ENCODE data around the gene CERS4. TPM values are rescaled to one million over a fixed set of nuclear protein-coding genes. Genes with fewer than 3 reads are reported as not detected.
"Not testable (repeated sequence)": the region's sequence is repeated elsewhere in the genome, so short reads cannot be mapped to it uniquely, and the experiment has no call there.

CERS4 gene
- total RNA-seq, 4 donors from 2014 or later = 21.0 to 51.7 (median 29.2) TPM

GRCh38 chr19:8245869-8246835, 37.0 kb downstream of the CERS4 start:
- DNase-seq (ENCODE audit: extremely low spot score) = no peak
- Histone ChIP-seq H3K9me3 (peaks cover 0 to 9% (median 2%) of the 10 kb centered on the region in 4 donors), H3K36me3 (no peaks in the 10 kb centered on the region), H3K27me3 (no peaks in the 10 kb centered on the region), H3K4me3 (no peak overlapping the region), H3K4me1 (peaks cover 10 to 15% (median 13%) of the 10 kb centered on the region in 4 donors), H3K27ac (replicated peaks in 1 of 4) (no peak overlapping the region)
- no peak for TF ChIP-seq POLR2A (IDR thresholded peaks at IDR 0.05; ENCODE audit: low read depth)
- no peak for TF ChIP-seq POLR2AphosphoS5 (IDR thresholded peaks at IDR 0.05)
- TF ChIP-seq EP300 (IDR thresholded peaks at IDR 0.05) = no peak
- TF ChIP-seq CTCF (IDR thresholded peaks at IDR 0.05) = no peak
- WGBS = 90% methylated on average over 11 of the region's 11 CpGs
- intact Hi-C loops (cut with DNase I) = no loop called here

GRCh38 chr19:8247129-8247890, 38.1 kb downstream of the CERS4 start:
- H3K4me3 ChIP-seq; H3K36me3 ChIP-seq; intact Hi-C loops (cut with DNase I); H3K9me3 ChIP-seq; DNase-seq (ENCODE audit: extremely low spot score); H3K27me3 ChIP-seq; H3K27ac ChIP-seq (replicated peaks in 1 of 4): not testable (repeated sequence)
- 91% methylated on average over 9 of the region's 9 CpGs for WGBS
- peaks cover 10 to 25% (median 20%) of the 10 kb centered on the region in 4 donors for H3K4me1 ChIP-seq

DNA sequence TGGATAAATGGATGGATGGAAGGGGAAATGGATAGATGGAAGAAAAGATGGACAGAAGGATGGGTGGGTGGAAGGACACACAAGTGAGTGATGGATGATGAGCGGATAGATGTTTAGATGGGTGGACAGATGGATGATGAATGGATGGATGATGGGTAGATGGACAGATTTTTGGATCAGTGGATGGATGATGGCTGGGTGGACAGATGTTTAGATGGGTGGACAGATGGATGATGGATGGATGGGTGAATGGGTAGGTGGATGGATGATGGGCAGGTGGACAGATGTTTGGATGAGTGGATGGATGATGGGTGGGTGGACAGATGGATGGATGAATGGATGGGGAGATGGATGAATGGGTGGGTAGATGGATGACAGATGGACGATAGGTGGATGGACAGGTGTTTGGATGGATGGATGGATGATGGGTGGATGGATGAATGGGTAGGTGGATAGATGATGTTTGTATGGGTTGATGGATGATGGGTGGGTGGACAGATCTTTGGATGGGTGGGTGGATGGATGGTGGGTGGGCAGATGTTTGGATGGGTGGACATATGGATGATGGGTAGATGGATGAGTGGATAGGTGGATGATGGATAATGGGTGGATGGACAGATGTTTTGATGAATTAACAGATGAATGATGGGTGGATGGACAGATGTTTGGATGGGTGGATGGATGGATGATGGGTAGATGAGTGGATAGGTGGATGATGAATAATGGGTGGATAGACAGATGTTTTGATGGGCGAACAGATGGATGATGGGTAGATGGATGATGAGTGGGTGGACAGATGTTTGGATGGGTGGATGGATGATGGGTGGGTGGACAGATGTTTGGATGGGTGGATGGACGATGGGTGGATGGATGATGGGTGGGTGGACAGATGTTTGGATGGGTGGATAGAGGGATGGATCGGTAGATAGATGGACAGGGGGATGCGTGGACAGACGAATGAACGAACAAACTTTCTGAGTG, 39.5 kb downstream of the CERS4 start:
- TF ChIP-seq POLR2AphosphoS5 (IDR thresholded peaks at IDR 0.05) = no peak
- no peak for TF ChIP-seq CTCF (IDR thresholded peaks at IDR 0.05)
- no peak for TF ChIP-seq EP300 (IDR thresholded peaks at IDR 0.05)
- no peak for TF ChIP-seq POLR2A (IDR thresholded peaks at IDR 0.05; ENCODE audit: low read depth)
- DNase-seq (ENCODE audit: extremely low spot score) = no peak
- Histone ChIP-seq H3K4me3 (no peak overlapping the region), H3K36me3 (no peaks in the 10 kb centered on the region), H3K27ac (replicated peaks in 1 of 4) (no peak overlapping the region), H3K9me3 (no peaks in the 10 kb centered on the region), H3K27me3 (no peaks in the 10 kb centered on the region), H3K4me1 (peaks cover 12 to 35% (median 29%) of the 10 kb centered on the region in 4 donors)
- intact Hi-C loops (cut with DNase I) = no loop called here
- 90% methylated on average over 8 of the region's 8 CpGs for WGBS

DNA sequence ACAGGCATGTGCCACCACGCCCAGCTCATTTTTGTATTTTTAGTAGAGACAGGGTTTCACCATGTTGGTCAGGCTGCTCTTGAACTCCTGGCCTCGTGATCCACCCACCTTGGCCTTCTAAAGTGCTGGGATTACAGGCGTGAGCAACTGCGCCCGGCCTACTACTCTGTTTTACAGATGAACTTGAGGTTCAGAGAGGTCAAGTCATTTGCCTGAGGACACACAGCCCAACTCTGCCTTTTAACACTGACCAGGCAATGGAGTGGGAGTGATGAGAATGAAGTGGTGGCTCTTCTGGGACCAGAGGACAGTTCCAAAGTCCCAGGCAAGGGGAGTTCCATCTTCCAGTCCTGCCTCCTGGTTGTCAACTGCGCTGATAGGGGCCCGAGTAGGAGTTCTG, 41.4 kb downstream of the CERS4 start:
- H3K27ac ChIP-seq (replicated peaks in 1 of 4) = peak overlapping the region; percentile 40 to 73 (median 56)
- H3K36me3 ChIP-seq = peaks cover 5 to 14% (median 9%) of the 10 kb centered on the region in 4 donors
- no peak for TF ChIP-seq POLR2AphosphoS5 (IDR thresholded peaks at IDR 0.05)
- no peak for TF ChIP-seq POLR2A (IDR thresholded peaks at IDR 0.05; ENCODE audit: low read depth)
- no peak for TF ChIP-seq CTCF (IDR thresholded peaks at IDR 0.05)
- TF ChIP-seq EP300 (IDR thresholded peaks at IDR 0.05) = no peak
- no peaks in the 10 kb centered on the region for H3K27me3 ChIP-seq
- peaks cover 12 to 35% (median 29%) of the 10 kb centered on the region in 4 donors for H3K4me1 ChIP-seq
- 85% methylated on average over 7 of the region's 7 CpGs for WGBS
- intact Hi-C loops (cut with DNase I) = loop anchor here (10.0 kb wide), 2 partner anchors 246 to 306 kb away; partner anchors contain the start of genes ELAVL1 and TIMM44
- H3K9me3 ChIP-seq = no peaks in the 10 kb centered on the region
- no peak overlapping the region for H3K4me3 ChIP-seq
- DNase-seq (ENCODE audit: extremely low spot score) = no peak

All from esophagus muscularis mucosa (tissue), 4 donors.